ENCODE data around the gene STT3A.

GRCh38 chr11:125609545-125609944, 16.9 kb downstream of the STT3A start:
- TF ChIP-seq CTCF (IDR thresholded peaks at IDR 0.05 in 4 of 5, conservative IDR thresholded peaks at IDR 0.05 in 1 of 5) (no peak), POLR2A (IDR thresholded peaks at IDR 0.05) (no peak)

Data from gastrocnemius medialis (tissue), 4 donors.